ENCODE measurements around the gene FFAR3.
A peak's percentile ranks its signal among the peaks of the same experiment; 100 is the strongest.

Gene FFAR3, protein sequence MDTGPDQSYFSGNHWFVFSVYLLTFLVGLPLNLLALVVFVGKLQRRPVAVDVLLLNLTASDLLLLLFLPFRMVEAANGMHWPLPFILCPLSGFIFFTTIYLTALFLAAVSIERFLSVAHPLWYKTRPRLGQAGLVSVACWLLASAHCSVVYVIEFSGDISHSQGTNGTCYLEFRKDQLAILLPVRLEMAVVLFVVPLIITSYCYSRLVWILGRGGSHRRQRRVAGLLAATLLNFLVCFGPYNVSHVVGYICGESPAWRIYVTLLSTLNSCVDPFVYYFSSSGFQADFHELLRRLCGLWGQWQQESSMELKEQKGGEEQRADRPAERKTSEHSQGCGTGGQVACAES

DNA sequence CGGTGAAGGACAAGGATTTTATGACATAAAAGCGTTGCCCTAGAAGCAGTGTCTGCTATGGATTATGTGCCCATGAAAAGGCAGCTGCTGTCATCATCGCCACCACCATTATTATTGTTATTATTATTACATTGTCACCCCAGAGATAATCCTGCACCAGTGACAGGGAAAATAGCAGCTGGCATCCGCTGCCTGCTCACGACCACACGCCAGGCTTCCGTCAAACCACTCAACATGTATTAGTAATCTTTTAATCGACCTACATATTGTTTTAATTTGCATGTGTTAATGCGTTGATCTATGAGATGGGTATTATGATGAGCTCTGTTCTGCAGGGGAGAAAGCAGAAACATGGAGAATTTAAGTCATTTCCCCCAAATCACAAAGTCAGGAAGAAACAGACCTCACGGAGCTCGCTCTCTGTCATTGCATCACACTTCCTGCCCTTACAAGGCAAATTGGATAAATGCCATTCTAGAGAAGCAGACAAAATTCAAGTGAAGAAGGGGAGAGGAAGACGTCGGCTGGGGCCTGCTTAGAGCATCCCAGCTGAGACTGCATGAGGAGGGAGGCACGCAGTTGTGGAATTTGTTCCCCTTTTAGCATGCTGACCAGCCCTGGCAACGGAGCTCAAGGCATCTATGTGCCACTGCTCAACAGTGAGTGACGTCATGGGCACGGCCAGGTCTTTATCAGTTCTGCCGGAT, at the start of gene FFAR3:
FFAR3 (plus strand) TSS at position 594 of the 707 bp plus-strand sequence. CDS start 431 bp downstream, outside the sequence.
- peak; percentile 58 for DNase-seq

DNA sequence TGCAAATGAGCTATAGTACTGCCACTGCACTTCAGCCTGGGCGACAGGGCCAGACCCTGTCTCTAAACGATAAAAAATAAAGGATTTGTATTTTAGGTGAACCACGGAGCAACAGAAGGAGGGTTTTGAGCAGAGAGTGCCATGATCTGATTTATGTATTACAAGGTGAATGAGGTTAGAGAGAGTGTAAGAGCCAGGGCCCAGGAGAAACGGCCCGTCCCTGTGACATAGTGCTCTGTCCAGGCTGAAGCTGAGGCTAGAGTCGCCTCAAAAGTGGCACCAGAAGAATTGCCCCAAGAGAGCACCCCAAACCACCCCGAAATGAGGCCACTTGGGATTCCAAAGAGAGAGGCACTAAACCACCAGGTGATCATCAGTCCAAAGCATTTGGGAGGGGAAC, 49.4 kb upstream of the FFAR3 start:
- no peak for DNase-seq

DNA sequence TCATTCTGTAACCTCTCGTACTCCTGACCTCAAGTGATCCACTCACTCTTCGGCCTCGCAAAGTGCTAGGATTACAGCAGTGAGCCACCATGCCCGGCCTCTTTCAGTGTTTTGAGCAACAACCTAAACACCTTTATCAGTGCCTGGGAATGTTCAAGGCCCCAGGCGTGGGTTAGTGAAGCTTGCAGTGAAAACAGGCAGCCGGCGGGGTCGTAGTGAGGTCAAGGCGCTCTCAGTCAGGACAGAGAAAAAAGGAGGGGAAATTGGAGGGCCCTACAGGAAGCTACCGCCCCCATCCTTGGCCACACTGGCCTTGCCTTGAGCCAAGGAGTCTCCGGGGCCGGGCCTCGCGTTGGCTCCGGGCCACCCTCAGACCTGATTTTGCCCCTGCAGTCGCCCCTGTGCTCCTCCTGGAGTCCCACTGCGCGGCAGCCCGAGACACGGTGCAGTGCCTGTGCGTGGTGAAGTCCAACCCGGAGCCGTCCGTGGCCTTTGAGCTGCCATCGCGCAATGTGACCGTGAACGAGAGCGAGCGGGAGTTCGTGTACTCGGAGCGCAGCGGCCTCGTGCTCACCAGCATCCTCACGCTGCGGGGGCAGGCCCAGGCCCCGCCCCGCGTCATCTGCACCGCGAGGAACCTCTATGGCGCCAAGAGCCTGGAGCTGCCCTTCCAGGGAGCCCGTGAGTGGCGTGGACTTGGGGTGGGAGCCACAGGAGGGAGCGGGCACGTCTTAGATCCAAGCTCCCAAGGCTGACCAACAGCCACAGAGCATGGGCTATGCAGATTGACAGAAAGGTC, 48.6 kb upstream of the FFAR3 start:
- DNase-seq: no peak

DNA sequence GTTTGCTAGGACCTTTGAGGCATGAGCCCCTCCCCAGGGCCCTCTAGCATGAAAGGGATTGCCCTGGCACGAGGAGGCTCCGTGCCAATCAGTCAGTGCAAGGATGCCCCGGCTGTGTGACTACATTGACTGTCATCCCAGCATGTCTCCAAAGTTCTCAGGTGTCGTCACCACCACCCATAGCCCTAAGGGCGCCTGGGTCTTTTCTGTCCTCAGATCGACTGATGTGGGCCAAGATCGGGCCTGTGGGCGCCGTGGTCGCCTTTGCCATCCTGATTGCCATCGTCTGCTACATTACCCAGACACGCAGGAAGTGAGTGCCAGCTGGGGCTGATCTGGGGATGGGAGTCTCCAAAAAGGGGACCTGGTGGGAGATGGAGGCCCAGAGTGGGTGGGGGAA, 47.9 kb upstream of the FFAR3 start:
- DNase-seq: no peak

DNA sequence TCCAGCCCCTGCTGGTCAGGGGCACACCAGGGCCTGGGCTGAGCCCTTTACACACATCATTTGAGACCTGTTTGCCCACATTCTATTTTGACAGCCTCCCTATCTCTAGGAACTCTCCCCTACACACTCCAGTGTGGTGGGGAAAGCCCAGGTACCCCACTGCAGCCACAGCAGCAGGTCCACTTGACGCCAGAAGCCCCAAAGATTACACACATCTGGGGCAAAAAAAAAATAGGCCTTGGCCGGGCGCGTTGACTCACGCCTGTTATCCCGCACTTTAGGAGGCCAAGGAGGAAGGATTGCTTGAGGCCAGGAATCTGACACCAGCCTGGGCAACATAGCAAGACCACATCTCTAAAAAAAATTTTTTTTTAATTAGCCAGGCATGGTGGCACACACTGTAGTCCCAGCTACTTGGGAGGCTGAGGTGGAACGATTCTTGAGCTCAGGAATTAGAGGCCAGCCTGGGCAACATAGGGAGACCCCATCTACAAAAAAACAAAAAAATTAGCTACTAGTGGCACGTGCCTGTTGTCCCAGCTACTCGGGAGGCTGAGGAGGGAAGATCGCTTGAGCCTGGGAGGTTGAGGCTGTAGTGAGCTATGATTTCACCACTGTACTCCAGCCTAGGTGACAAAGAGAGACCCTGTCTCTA, 47.3 kb upstream of the FFAR3 start:
- no peak for DNase-seq

DNA sequence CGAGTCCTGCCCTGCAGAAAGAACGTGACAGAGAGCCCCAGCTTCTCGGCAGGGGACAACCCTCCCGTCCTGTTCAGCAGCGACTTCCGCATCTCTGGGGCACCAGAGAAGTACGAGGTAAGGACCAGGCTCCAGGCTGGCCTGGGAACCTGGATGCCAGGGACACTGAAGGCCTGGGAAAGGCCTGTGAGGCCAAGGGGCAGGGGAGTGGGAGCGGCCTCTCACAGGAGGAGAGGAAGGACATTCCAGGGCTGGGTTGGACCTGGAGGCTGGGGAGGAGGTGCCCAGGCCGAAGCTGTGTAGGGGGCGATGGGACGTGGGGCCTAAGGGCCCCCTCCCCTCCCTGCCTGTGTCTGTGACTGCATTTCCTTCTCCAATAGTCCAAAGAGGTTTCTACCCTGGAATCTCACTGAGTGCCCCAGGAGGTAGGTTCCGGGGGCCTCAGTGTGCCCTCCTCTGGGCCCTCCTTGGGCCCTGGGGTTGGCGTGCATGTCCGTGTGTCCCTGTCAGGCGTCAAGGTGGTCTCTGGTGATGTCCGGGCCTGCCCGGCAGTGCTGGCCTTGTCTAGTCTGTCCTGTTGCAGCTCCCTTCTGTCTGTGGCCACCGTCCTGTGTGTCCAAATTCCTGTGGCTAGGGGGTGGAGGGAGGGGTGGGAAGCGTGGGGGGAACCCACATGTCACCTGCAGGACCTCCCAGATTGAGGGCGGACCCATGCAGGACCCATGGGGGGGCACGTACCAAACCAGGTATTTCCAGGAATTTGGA, 46.2 kb upstream of the FFAR3 start:
- no peak for DNase-seq

DNA sequence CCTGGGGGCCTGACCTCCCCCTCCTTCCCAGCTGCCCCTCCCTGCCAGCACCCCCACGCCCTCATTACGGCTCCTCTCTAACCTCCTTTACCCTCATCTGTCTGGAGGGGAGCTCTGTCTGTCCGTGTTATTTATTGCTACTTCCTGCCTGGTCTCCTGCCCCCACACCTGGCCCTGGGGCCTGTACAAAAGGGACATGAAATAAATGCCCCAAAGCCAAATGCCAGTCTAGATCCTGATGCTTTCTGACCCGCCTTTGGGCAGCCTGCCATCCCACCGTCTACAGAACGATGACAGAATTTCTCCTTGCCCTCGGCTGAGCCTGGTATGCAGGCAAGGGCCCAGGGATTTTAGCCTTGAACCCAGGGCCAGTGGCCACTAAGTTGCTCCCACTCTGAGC, 44.7 kb upstream of the FFAR3 start:
- no peak for DNase-seq

DNA sequence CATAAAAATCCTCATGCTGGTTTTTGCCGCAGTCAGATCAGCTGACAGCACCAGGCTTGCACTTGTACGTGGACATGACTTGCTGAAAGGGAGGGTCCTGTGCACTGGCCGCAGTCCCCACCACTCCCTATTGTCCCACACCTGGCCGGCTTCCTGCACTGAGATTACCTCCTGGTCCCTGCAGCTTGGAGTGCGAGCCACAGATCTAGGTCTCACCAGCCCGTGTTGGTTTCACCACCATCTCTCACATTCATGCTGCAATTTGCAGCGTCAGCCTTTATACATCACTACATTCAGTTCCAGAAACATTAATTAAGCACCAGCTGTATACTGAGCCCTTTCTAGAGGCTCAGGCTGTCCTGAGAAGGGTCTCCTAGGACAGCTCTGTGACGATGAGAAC, 44.2 kb upstream of the FFAR3 start:
- no peak for DNase-seq

DNA sequence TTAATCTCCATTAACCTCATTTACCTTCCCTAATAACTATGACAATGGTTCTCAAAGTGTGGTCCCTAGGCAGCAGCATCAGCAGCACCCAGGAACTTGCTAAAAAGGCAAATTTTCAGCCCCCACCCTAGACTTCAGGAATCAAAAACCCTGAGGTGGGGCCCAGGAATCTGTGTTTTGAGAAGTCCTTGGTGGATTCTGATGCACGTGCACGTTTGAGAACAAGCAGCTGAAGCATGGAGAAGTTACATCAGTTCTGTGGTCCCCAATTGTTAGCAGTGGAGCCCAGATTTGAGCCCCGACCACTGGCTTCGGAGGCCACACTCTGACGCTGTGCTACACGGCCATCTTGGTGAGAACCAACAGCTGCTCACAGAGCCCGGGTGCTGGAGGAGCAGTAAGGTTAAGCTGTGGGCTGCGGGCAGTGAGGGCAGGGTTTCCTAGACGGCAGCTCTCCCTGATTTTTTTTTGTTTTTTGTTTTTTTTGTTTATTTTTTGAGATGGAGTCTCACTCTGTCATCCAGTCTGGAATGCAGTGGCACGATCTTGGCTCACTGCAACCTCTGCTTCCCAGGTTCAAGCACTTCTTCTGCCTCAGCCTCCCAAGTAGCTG, 43.3 kb upstream of the FFAR3 start:
- no peak for DNase-seq

DNA sequence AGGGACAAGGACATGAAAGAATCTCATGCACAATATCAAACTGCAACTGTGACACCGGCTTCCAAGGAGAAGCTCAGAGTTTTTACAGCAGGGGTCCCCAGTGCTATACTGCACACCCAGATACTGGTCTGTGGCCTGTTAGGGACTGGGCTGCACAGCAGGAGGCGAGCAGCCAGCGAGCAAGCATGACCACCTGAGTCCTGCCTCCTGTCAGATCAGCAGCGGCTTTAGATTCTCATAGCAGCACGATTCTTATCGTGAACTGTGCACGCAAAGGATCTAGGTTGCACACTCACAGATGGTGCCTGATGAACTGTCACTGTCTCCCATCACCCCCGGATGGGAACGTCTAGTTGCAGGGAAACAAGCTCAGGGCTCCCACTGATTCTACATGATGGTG, 42.4 kb upstream of the FFAR3 start:
- DNase-seq: no peak

DNA sequence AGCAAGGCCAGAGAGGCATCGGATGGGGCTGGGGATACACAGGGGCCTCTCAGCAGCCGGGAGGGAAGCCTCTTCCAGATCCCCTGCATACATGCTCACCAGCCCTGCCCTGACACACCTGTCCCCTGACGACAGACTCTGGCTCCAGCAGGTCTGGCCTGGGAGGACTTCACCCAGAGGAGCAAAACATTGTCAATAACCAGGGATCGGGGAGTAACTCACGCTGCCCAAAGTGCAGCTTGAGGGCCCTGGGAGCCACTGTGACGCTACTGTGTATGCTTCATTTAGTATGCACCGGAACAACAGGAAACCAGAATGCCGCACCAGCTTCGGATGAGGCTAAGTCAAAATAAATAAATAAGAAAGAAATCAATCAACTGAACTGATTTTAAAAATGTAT, 41.7 kb upstream of the FFAR3 start:
- no peak for DNase-seq

DNA sequence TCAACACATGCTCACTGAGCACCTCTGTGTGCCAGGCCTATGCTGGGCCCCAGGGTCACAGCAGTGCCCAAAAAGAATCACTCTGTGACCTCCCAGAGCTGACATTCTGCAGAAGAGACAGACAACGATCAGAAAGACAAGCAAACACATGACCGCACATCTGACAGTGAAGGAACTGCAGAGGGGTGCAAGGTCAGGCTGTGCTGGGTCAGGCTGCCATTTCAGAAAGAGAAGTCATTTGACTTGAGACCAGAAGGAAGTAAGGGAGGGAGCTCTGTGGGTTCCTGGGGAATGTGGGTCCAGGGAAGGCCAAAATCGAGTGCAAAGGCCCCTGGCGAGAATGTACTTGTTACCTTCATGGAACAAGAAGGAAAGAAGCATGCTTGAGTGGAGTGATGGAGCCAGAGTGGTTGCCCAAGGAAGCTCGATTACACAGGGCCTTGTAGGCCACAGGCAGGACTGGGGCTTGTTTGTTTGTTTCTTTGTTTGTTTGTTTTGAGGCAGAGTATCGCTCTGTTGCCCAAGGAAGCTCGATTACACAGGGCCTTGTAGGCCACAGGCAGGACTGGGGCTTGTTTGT, 40.7 kb upstream of the FFAR3 start:
- no peak for DNase-seq

DNA sequence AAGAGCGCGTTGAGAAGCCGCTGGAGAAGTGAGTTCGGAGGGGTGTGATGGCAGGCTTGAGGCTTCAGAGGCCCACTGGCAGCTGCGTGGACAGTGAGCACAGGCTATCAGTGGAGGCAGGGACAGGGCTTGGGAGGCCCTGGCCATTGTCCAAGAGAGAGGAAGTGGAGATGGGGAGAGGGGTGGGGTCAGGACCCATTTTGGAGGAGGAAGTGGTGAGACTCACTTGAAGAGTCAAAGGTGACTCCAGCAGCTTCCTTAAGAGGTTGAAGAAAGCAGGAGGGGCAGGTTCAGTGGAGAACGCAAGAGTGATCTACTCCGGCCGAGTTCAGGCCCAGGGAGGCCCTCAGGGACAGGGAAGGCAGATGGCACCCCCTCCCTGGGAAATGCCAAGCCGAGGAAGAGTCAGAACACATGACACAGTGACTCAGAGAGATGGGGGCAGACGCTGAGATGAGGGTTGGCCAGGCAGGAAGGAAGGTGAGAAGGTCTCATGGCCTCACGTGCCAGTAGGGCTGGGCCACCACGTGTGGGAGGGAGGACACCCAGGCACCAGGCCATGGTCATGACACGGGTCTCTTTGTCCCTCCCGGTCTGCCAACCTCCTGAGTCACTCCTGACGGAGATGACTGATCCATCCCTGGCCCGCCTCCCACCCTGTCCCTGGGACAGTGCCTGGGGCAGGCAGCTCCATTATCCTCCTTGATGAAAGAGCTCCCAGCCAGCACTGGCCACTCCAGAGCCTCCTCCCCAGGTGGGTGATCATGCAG, 39.4 kb upstream of the FFAR3 start:
- DNase-seq: peak; percentile 15

DNA sequence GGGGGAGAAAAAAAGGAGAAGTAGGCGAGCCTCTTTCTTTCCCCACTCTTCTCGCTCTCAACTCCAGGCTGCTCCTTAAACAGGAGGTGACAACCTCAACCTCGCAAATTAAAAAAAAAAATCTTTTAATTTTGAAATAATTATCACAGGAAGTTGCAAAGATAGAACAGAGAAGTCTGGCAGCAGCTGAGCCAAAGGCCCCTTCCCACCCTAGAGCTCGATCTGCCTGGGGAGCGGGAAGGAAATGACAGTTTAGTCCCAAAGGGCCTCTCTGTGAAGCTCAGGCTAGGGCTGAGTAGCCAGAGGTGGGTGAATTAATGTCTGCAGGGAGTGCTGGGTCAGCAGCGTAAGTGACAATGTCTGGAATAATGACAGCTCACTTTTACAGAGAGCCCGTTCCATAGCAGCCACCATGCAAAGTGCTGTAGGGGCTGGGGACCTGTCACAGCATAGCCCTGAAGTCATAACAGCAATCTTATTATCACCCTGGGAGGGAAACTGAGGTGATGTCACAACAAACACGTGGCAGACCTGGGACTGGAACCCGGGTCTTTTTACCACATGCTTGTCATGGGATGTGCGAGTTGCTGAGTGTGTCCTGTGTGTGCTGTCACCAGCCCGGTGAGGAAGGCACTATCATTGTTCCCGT, 38.1 kb upstream of the FFAR3 start:
- DNase-seq: no peak

DNA sequence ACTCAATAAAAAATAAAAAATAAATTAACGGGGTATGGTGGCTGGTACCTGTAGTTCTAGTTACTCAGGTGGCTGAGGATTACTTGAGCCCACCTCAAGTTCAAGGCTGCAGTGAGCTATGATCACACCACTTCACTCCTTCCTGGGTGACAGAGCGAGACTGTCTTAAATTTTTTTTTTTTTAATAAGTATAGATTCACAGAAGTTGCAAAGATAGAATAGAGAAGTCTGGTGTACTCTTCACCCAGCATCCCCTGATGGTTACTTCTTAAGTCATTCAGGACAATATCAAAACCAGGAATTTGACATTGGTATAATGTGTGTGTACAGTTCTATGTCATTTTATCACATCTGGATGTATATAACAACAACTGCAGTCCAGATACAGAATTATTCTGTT, 37.0 kb upstream of the FFAR3 start:
- no peak for DNase-seq

DNA sequence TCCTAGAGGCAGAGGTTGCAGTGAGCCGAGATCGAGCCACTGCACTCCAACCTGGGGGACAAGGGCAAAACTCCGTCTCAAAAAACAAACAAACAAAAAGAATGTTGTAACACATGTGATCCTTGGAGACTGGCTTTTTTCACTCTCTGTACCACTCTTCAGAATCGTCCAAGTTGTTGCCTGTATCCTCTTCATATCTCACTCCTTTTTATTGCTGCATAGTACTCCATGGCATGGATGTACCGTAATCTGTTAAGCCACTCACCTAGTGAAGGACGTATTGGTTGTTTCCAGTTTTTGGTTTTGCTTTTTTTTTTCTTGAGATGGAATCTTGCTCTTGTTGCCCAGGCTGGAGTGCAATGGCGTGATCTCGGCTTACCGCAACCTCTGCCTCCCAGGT, 36.2 kb upstream of the FFAR3 start:
- DNase-seq: no peak

DNA sequence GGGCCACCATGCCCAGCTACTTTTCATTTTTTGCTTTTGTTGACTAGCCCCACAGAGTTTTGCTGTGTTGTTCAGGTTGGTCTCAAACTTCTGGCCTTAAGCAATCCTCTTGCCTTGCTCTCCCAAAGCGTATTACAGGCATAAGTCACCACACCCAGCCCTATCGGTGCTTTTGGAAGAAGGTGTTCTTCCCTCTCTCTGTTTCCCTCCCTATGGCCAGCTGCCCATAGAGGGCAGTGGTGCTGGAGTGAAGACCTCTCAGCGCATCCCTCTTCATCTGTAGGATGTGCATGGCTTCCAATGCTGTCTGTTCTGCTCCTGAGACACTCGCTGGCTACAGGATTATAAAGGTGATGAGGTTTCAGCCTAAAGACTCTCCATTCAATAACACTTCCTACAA, 30.6 kb upstream of the FFAR3 start:
- no peak for DNase-seq

DNA sequence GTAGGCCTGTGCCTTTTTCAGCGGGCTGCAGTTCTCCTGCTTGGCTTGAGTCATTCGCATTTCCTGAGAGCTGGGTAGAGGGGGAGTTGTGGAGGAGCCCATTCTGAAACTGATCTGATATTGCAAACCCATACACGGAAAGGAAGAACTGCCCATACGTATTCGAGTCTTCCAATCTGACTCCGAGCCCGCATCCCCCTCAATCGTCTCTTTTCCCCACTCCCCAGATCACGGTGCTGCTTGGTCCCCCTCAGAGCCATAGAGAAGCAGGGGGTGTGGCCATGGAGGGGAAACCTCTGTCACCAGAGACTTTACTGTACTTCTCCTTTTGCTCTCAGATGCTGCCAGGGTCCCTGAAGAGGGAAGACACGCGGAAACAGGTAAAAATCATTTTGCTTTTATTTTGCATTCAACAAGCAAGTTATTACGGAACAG, 29.4 kb upstream of the FFAR3 start, which contains the start of gene CD22:
CD22 (plus strand) TSS at position 337 of the 435 bp plus-strand sequence. CDS start 2,854 bp downstream, outside the sequence.
- no peak for DNase-seq

DNA sequence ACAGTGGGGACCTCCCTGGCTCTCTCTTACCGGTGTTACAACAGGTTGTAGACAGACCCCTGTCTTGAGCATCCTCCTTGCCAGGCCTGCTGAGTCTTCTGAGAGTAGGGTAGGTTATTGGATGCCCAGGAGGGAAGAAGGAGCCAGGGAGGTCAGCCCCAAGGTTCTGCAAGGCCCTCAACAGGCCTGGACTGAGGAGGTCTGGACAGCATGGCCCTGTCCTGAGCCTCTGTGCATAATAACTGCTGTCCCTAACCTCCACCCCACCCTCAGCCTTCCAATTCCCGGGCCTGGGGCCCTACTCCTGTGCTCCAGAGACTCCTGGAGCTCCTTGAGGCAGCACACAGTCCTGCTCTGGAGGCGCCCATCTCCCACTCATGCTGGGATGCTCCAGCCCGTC, 28.9 kb upstream of the FFAR3 start:
- DNase-seq: no peak

DNA sequence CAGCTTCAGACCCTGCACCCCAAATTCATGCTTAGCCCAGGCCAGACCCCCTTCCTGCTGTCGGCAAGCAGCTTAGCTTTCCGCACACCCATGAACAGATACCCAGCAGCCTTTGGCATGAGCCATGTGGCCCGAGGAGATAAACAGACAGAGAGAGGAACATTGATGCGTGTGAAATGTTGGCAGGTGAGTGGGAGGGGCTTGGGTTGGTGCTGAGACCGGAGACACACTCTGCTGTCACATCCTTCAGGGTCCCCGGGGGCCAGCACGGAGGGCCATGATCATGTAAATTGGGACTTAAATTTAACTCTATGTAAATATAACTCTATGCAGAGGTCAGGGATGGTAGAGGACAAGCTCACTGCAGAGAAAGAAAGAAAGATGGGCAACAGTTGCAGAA, 27.8 kb upstream of the FFAR3 start:
- DNase-seq: no peak

Data from fibroblast of skin of right quadriceps (primary cell).